ENCODE results near the gene U2AF1L4. TPM values are rescaled to one million over a fixed set of nuclear protein-coding genes. Genes with fewer than 3 reads are reported as not detected.

The U2AF1L4 gene
- total and polyA plus RNA-seq, 3 experiments from 2014 or later = 29.0 to 37.5 (median 32.2) TPM

DNA sequence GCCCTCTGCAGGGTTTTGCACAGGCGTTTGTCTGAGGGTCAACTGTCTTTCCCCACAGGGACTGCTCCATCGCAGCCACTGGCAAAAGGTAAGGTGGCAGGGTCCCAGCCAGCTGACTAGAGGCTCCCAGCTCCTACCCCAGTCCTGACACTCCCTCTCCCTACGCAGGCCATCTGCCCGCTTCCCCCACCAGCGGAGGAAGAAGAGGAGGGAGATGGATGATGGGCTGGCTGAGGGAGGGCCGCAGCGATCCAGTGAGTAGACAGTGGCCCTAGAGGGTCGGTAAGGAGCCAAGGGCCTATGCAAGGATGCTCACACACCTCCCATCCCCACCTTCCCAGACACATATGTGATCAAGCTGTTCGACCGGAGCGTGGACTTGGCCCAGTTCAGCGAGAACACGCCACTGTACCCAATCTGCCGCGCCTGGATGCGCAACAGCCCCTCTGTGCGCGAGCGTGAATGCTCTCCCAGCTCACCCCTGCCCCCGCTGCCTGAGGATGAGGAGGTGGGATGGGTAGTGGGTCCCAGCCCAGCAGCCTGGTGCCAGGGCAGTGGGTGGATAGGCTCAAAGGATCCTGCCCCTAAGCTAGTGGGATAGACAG, 7.6 kb upstream of the U2AF1L4 start:
- Histone ChIP-seq H3K27ac (ENCODE audit: low read depth, low read length) (no peak overlapping the region), H3K4me1 (ENCODE audit: insufficient read depth, low read length) (peaks cover 25% of the 10 kb centered on the region), H3K4me3 (ENCODE audit: low read length) (no peak overlapping the region), H3K27me3 (ENCODE audit: insufficient read depth, low read length, poor library complexity, severe bottlenecking) (no peaks in the 10 kb centered on the region), H3K9me3 (ENCODE audit: low read length) (no peaks in the 10 kb centered on the region), H3K36me3 (ENCODE audit: insufficient read depth, low read length) (peaks cover 7% of the 10 kb centered on the region)
- Mint-ChIP-seq H3K4me1 (peaks cover 26 to 42% (median 29%) of the 10 kb centered on the region in 3 donors), H3K27ac (no peak overlapping the region), H3K27me3 (peaks cover 0 to 4% of the 10 kb centered on the region in 2 donors), H3K36me3 (peaks cover 3 to 40% (median 9%) of the 10 kb centered on the region in 3 donors), H3K9me3 (peaks cover 0 to 1% (median 0%) of the 10 kb centered on the region in 5 donors), H3K4me3 (no peak overlapping the region)
- CTCF ChIA-PET = no interaction called here
- POLR2A ChIA-PET = interaction anchor here (0.6 to 1.0 kb wide), 2 partner anchors 12 to 75 kb away, joined by 3 to 4 read pairs; no protein-coding TSS in a partner anchor
- DNase-seq = no peak

GRCh38 chr19:35751839-35752745, 6.9 kb upstream of the U2AF1L4 start:
- peaks cover 22% of the 10 kb centered on the region for H3K4me1 ChIP-seq (ENCODE audit: insufficient read depth, low read length)
- no peak for DNase-seq
- ChIA-PET CTCF (no interaction called here), POLR2A (interaction anchor here (0.6 to 1.0 kb wide), 2 partner anchors 11 to 75 kb away, joined by 3 to 4 read pairs; no protein-coding TSS in a partner anchor)
- no peak overlapping the region for H3K4me3 ChIP-seq (ENCODE audit: low read length)
- peaks cover 3 to 40% (median 9%) of the 10 kb centered on the region in 3 donors for H3K36me3 Mint-ChIP-seq
- H3K4me3 Mint-ChIP-seq = peak overlapping the region in 1 of 7 donors; percentile 30
- no peaks in the 10 kb centered on the region for H3K27me3 ChIP-seq (ENCODE audit: insufficient read depth, low read length, poor library complexity, severe bottlenecking)
- no peak overlapping the region for H3K27ac Mint-ChIP-seq
- H3K27ac ChIP-seq (ENCODE audit: low read depth, low read length) = no peak overlapping the region
- H3K36me3 ChIP-seq (ENCODE audit: insufficient read depth, low read length) = peaks cover 7% of the 10 kb centered on the region
- no peaks in the 10 kb centered on the region for H3K9me3 Mint-ChIP-seq
- peaks cover 0 to 3% of the 10 kb centered on the region in 2 donors for H3K27me3 Mint-ChIP-seq
- no peaks in the 10 kb centered on the region for H3K9me3 ChIP-seq (ENCODE audit: low read length)
- peaks cover 26 to 41% (median 28%) of the 10 kb centered on the region in 3 donors for H3K4me1 Mint-ChIP-seq

DNA sequence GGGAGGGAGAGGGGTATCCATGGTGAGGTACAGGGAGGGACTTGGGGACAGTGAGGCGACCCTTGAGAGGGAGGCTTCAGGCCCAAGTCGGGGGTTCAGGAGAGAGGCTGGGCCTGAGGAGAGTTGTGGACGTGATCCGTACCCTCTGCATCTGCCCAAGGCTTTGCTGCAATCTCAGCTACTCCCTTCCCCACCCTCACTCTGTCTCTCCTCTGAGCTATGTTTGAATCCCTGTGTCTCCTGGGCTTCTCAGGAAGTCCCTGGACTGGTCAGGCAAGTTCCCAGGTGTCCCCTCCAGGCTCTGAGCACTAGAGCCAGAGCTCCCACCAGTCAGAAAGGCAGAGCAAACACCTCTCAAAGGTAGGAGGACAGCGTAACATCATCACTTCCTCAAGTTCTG, 4.9 kb upstream of the U2AF1L4 start:
- Histone ChIP-seq H3K36me3 (ENCODE audit: insufficient read depth, low read length) (peaks cover 7% of the 10 kb centered on the region), H3K4me1 (ENCODE audit: insufficient read depth, low read length) (peaks cover 28% of the 10 kb centered on the region), H3K27me3 (ENCODE audit: insufficient read depth, low read length, poor library complexity, severe bottlenecking) (no peaks in the 10 kb centered on the region), H3K4me3 (ENCODE audit: low read length) (no peak overlapping the region), H3K9me3 (ENCODE audit: low read length) (no peaks in the 10 kb centered on the region), H3K27ac (ENCODE audit: low read depth, low read length) (no peak overlapping the region)
- POLR2A ChIA-PET = interaction anchor here (0.6 kb wide), 1 partner anchor 10 kb away, joined by 3 read pairs; no protein-coding TSS in a partner anchor
- DNase-seq = no peak
- no peak overlapping the region for H3K27ac Mint-ChIP-seq
- H3K4me1 Mint-ChIP-seq = peaks cover 34 to 48% (median 41%) of the 10 kb centered on the region in 3 donors
- CTCF ChIA-PET = no interaction called here
- peaks cover 0 to 3% of the 10 kb centered on the region in 2 donors for H3K27me3 Mint-ChIP-seq
- H3K9me3 Mint-ChIP-seq = no peaks in the 10 kb centered on the region
- peak overlapping the region in 6 of 7 donors; percentile 26 to 78 (median 44) for H3K4me3 Mint-ChIP-seq
- peaks cover 3 to 44% (median 9%) of the 10 kb centered on the region in 3 donors for H3K36me3 Mint-ChIP-seq

DNA sequence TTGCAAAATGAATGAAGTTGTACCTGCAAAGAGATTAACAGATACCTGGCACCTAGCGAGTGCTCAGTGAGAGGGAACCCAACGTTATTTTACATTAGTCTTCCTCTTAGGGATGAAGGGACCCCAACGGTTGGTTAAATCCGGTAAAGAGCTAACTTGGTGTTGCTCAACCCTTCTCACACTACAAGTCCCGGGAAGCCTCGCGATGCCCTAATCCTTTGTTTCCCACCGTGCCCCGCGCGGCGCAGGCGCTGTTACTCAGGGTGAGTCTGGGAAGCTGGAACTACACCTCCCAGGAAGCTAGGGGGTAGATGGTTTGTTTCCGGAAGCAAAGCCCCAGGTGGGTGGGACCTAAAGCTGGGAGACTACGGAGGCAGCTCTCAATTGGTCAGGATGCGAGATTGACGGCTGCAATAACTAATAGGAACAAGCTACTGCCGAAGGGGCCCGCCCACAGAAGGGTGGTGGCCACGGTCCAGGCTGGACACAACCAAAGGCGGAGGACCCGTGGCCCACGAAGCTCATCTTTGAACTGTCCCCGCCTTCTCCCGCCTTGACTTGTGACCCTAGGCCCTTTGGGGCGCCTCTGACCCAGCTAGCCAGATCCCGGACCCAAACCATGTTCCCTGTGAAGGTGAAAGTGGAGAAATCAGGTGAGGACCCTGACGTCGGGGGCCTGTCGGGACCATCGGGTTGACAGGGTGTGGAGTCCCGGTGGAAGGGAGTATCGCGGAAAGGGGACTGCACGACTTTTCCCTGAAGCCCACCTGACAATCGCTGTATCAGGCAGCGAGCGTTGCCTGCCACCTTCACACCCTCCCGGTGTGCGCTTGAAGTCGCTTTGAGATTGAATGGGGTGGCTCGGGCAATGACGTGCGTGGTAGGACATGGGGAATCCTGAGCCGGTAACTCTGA, 3.1 kb upstream of the U2AF1L4 start, which contains the start of gene LIN37:
Gene LIN37, plus strand, starts transcription at position 471 of the 915 bp plus-strand sequence. Its CDS starts 149 bp downstream, at position 620.
- Mint-ChIP-seq H3K27me3 (peaks cover 0 to 2% of the 10 kb centered on the region in 2 donors), H3K4me1 (peaks cover 43 to 56% (median 50%) of the 10 kb centered on the region in 3 donors), H3K4me3 (peak within 1 kb of the TSS; percentile 83 to 99 (median 99)), H3K27ac (peak within 1 kb of the TSS; percentile 75 to 97 (median 95)), H3K9me3 (no peaks in the 10 kb centered on the region), H3K36me3 (peaks cover 0 to 38% (median 2%) of the 10 kb centered on the region in 3 donors)
- Histone ChIP-seq H3K9me3 (ENCODE audit: low read length) (no peaks in the 10 kb centered on the region), H3K4me1 (ENCODE audit: insufficient read depth, low read length) (peaks cover 39% of the 10 kb centered on the region), H3K27me3 (ENCODE audit: insufficient read depth, low read length, poor library complexity, severe bottlenecking) (no peaks in the 10 kb centered on the region), H3K36me3 (ENCODE audit: insufficient read depth, low read length) (no peaks in the 10 kb centered on the region), H3K27ac (ENCODE audit: low read depth, low read length) (peak within 1 kb of the TSS; percentile 83), H3K4me3 (ENCODE audit: low read length) (peak within 1 kb of the TSS; percentile 98)
- ChIA-PET CTCF (interaction anchor here (0.7 to 1.5 kb wide), 5 partner anchors 11 to 183 kb away, joined by 3 to 8 read pairs (median 3); no protein-coding TSS in a partner anchor), POLR2A (interaction anchor here (0.7 to 1.6 kb wide), 9 partner anchors 9 to 46 kb away, joined by 3 to 11 read pairs (median 5); partner anchors contain the start of gene PROSER3)
- peak; percentile 97 to 99 (median 98) for DNase-seq

DNA sequence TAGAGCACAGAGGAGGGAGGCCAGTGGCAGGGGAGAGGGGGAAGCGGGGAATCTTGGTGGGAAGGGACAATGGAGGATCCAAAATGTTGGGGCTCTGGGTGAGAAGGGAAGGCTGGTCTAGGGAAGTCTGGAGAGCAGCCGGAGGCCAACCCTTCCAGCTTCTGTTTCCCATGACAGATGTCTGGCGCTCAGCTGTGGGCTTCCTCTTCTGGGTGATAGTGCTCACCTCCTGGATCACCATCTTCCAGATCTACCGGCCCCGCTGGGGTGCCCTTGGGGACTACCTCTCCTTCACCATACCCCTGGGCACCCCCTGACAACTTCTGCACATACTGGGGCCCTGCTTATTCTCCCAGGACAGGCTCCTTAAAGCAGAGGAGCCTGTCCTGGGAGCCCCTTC, 1.3 kb upstream of the U2AF1L4 start:
- Mint-ChIP-seq H3K4me1 (peaks cover 53 to 70% (median 61%) of the 10 kb centered on the region in 3 donors), H3K36me3 (peaks cover 0 to 32% (median 0%) of the 10 kb centered on the region in 3 donors), H3K27me3 (peaks cover 0 to 2% of the 10 kb centered on the region in 2 donors), H3K27ac (peak overlapping the region in 7 of 8 donors; percentile 24 to 99 (median 96)), H3K4me3 (peak overlapping the region; percentile 90 to 100 (median 98)), H3K9me3 (no peaks in the 10 kb centered on the region)
- Histone ChIP-seq H3K9me3 (ENCODE audit: low read length) (no peaks in the 10 kb centered on the region), H3K27me3 (ENCODE audit: insufficient read depth, low read length, poor library complexity, severe bottlenecking) (no peaks in the 10 kb centered on the region), H3K4me3 (ENCODE audit: low read length) (no peak overlapping the region), H3K27ac (ENCODE audit: low read depth, low read length) (peak overlapping the region; percentile 100), H3K36me3 (ENCODE audit: insufficient read depth, low read length) (no peaks in the 10 kb centered on the region), H3K4me1 (ENCODE audit: insufficient read depth, low read length) (peaks cover 57% of the 10 kb centered on the region)
- no peak for DNase-seq
- POLR2A ChIA-PET = no interaction called here
- CTCF ChIA-PET = no interaction called here

DNA sequence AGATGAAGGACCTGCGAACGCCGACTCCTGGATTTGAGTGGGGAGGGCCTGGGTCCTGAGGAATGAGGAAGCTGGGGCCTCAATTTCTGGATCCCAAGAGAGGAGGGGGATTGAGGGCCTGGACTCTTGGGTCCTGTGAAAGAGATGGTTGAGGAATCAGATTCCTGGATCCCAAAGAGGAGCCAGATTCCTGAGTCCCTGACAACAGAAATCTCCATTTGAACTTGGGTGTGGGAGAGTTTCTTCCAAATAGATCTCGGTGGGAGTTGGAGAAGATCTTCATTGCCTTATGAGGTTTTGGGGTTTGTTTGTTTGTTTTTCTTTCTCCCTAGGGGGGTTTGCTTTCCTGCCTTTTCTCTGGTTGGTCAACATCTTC, 857 bp upstream of the U2AF1L4 start:
- peak overlapping the region; percentile 90 to 100 (median 98) for H3K4me3 Mint-ChIP-seq
- H3K9me3 Mint-ChIP-seq = no peaks in the 10 kb centered on the region
- ChIA-PET POLR2A (interaction anchor here (1.2 to 1.9 kb wide), 3 partner anchors 26 to 44 kb away, joined by 4 to 12 read pairs (median 6); partner anchors contain the start of gene KMT2B), CTCF (interaction anchor here (0.8 to 1.0 kb wide), 2 partner anchors 9 to 31 kb away, joined by 3 read pairs; no protein-coding TSS in a partner anchor)
- peaks cover 53 to 70% (median 61%) of the 10 kb centered on the region in 3 donors for H3K4me1 Mint-ChIP-seq
- no peak for DNase-seq
- Histone ChIP-seq H3K4me1 (ENCODE audit: insufficient read depth, low read length) (peaks cover 59% of the 10 kb centered on the region), H3K4me3 (ENCODE audit: low read length) (peak overlapping the region; percentile 97), H3K27ac (ENCODE audit: low read depth, low read length) (peak overlapping the region; percentile 100), H3K27me3 (ENCODE audit: insufficient read depth, low read length, poor library complexity, severe bottlenecking) (no peaks in the 10 kb centered on the region), H3K9me3 (ENCODE audit: low read length) (no peaks in the 10 kb centered on the region), H3K36me3 (ENCODE audit: insufficient read depth, low read length) (no peaks in the 10 kb centered on the region)
- H3K27ac Mint-ChIP-seq = peak overlapping the region; percentile 24 to 100 (median 99)
- peaks cover 0 to 31% (median 0%) of the 10 kb centered on the region in 3 donors for H3K36me3 Mint-ChIP-seq
- peaks cover 0 to 2% of the 10 kb centered on the region in 2 donors for H3K27me3 Mint-ChIP-seq
